SK-N-DZ (cell line): ENCODE data around the gene KRI1.

Experiments used
- DNase-seq: peaks from one replicate; pipeline ENCODE4 v3.0.0-alpha.2; 2015; ENCODE audit warnings: low spot score
- small RNA-seq, 2 experiments: library from RNA; depleted of rRNA; stranded (forward); fragments of <200 nt; gene quantifications; one replicate each; pipeline ENCODE3, GENCODE V24; 2014

The KRI1 gene

GRCh38 chr19:10518444-10519361, 47.1 kb downstream of the KRI1 start:
- DNase-seq = no peak

- no peak for DNase-seq
Observed at GRCh38 chr19:10517760-10518443, 47.9 kb downstream of the KRI1 start.

DNA sequence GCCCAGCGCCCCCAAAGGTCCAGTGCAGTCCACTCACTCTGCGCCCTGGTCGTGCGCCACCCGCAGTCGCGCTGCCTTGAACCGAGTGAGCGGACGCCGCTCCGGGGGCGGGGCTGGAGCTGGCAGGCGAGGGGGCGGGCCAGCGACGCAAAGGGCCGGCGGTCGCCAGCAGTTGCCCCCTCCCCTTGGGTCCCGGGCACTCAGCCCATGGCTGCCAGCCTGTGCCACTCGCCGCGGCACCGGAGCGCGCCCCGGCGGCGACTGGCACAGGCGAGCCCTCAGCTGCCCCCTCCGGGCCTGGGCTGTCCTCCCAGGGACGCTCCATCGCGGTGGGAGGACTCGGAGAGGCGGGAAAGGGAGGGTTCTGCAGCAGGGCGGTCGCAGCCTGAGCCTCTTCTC, 48.5 kb downstream of the KRI1 start, which contains the start of gene S1PR5:
Gene S1PR5 (minus strand): TSS at position 87 of the 399 bp plus-strand sequence. CDS start 2,436 bp downstream, outside the sequence.
- DNase-seq = no peak

DNA sequence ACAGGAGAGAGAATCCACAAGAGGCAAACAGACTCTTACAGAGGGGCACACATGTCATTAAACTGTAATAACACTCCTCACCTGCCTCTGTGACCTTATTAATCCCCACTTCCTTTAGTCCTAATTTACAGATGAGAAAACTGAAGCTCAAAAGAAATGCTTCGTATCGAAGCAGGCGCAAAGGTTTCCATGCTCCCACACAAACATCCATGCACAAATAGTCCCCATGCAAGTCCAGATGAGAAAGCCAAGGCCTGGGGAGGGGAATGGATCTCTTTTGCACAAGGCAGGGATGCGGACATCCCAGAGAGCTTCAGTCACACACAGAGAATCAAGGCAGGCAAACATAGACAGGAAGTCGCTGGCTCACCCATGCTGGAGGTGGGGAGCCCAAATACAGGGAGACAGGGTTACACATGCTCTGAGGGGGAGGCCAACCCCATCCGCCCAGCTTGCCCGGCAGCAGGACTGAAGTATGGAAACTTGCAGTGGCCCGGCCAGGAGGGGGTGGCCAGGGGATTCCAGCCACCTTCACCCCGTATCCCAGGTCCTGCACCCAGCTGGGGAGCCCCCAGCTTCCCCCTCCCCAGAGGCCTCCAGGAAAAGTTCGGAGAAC, 49.0 kb downstream of the KRI1 start:
- no peak for DNase-seq

- no peak for DNase-seq
Observed at GRCh38 chr19:10516064-10516385, 49.8 kb downstream of the KRI1 start.

DNA sequence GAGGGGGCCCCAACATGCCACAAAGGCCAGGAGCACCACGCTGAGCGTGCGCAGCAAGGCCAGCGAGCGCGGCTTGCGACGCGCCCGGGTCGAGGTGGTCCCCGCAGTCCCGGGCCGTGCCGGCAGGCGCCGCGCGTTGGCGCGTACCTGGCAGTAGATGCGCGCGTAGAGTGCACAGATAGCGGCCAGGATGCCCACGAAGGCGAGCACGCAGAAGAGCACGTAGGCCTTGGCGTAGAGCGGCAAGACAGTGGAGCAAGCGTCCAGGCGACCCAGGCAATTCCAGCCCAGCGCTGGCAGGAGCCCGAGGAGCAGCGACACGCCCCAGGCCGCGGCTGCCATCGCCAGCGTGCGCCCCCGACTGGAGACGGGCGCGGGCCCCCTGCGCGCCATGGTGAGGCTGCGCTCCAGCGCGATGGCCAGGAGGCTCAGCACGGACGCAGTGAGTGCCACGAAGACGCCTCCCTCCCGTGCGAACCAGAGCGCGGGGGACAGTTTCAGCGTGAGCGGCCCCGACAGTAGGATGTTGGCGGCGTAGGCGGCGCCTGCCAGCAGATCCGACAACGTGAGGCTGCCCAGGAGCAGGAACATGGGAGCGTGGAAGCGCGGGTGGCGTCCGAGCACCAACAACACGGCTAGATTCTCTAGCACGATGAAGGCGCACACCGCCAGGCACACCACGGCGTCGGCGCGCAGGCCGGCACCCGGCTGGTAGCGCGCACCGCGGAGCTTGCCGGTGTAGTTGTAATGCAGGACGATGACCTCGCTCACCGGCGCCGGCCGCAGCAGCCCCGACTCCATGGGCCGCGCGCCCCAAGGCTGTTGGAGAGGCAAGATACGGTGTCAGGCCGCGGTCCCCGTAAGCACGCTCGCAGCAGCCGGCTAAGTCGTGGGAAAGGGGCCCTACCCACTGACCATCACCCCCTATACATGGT, 51.3 kb downstream of the KRI1 start:
- peak; percentile 35 for DNase-seq

DNA sequence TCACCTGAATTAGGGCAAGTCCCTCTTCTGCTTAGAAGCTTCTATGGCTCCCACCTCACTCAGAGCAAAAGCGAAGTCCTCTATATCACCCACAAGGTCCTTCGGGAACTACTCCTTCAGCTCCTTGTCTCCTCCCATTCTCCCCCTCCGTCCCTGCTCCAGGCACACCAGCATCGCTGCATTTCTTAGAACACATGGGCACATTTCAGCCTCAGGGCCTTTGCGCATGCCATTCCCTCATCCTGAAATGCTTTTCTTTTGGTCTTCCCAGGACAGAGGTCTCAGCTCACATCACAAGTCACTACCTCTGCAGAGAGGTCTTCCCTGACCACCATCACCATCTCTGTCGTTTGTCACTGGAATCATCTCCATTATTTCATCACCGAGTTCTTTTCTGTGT, 52.6 kb downstream of the KRI1 start:
- no peak for DNase-seq

GRCh38 chr19:10510301-10510802, 55.5 kb downstream of the KRI1 start:
- DNase-seq = no peak

GRCh38 chr19:10508707-10509106, 57.1 kb downstream of the KRI1 start:
- DNase-seq = no peak

GRCh38 chr19:10508036-10508435, 57.8 kb downstream of the KRI1 start:
- no peak for DNase-seq

DNA sequence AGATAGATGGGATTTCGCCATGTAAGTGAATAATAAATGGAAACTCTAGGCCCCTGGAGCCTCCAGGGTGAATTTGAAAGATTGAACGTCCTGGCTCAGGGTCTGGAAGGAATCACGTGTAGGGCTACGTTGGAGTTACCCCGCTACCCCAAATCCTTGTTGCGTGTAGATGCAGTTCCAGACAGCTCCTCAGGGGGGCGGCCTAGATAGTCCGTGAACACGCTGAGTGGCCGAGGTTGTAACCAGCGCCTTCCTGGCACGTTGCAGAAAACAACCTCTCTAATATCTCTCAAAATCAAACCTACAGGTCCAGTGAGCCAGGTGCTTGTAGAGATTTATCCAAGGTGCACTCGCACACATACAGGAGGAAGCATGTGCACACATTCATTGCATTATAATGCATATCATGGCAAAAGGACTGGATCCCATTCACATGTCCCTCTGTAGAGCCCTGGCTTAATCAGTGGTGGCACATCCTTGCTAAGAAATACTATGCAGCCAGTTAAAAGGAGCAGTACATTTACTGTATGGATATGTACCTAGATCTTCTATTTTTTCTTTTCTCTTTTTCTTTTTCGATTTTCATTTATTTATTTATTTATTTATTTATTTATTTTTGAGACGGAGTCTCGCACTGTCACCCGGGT, 60.1 kb downstream of the KRI1 start:
- peak; percentile 51 for DNase-seq

Small RNA genes within 50 kb of the gene (small RNA-seq; reads per million reads assigned to genes)
- gene MIR1238 (0.03 to 0.04 reads per million in 2 experiments), gene RNU7-140P (0 to 0.04 reads per million in 2 experiments)
